GM12878 (cell line): ENCODE measurements around the gene NGF. TPM values are rescaled to one million over a fixed set of nuclear protein-coding genes. Genes with fewer than 3 reads are reported as not detected.

ENCODE experiments used
- ATAC-seq: fragments of 200-7000 bp; cut with Tn5 transposase; 3 replicates; pipeline ENCODE4 v1.9.1; 2020; ENCODE audit warnings: mild to moderate bottlenecking, moderate library complexity
- BruUV-seq: library from RNA; stranded (reverse); fragments of 400-500 nt; replicated peaks from 2 replicates; lab custom pipeline; 2021; lab: Mats Ljungman, UMichigan
- CTCF ChIA-PET: fragments of 300-600 bp; sonication (Branson Sonifier 250); formaldehyde crosslinking; extraction: SDS; loops from one replicate; lab custom pipeline; 2021; ENCODE audit warnings: inconsistent platforms; lab: Yijun Ruan, JAX
- POLR2A ChIA-PET: fragments of 350-600 bp; formaldehyde crosslinking; extraction: SDS; loops from one replicate; lab custom pipeline; 2021; ENCODE audit warnings: inconsistent platforms; lab: Charles Lee
- RAD21 ChIA-PET: fragments of 300-600 bp; sonication (Branson Sonifier 250); formaldehyde crosslinking; loops from one replicate; lab custom pipeline; 2023; ENCODE audit warnings: antibody characterized with exemption; ENCODE audit not compliant: unreplicated experiment; lab: Charles Lee
- SMC1A ChIA-PET: fragments of 300-600 bp; sonication (Branson Sonifier 250); formaldehyde crosslinking; loops from one replicate; lab custom pipeline; 2023; ENCODE audit not compliant: unreplicated experiment, uncharacterized antibody; lab: Charles Lee
- DNase-seq: peaks from one replicate; pipeline ENCODE4 v3.0.0-alpha.2; 2011; ENCODE audit warnings: low read depth, low spot score
- FAIRE-seq: peaks from 3 replicates; lab custom pipeline; 2011; peaks lifted over from hg19 to GRCh38; lab: Jason Lieb, UNC
- H2AFZ ChIP-seq: 2 replicates; pipeline ENCODE4 v1.6.0; 2011; ENCODE audit warnings: low read depth, low read length, control low read depth; ENCODE audit not compliant: control insufficient read depth
- H3K27ac ChIP-seq: 2 replicates; pipeline ENCODE4 v1.5.1; 2011; ENCODE audit warnings: control low read depth; ENCODE audit not compliant: control insufficient read depth, insufficient read depth
- H3K27me3 ChIP-seq, 2 experiments: replicated peaks in 1 of 2; 2 replicates each; pipeline versions ENCODE4 v1.6.0 to v1.6.1; 2011; ENCODE audit warnings: low read length in 1 of 2; ENCODE audit not compliant: control insufficient read depth in 2 of 2, insufficient read depth in 2 of 2
- H3K36me3 ChIP-seq, 2 experiments: 2 replicates each; pipeline ENCODE4 v1.5.1; 2011; ENCODE audit warnings: low read length in 1 of 2; ENCODE audit not compliant: control insufficient read depth in 2 of 2, insufficient read depth in 2 of 2
- H3K4me1 ChIP-seq: 2 replicates; pipeline ENCODE4 v1.6.1; 2011; ENCODE audit warnings: mild to moderate bottlenecking, low read length, moderate library complexity, mixed read lengths; ENCODE audit not compliant: control insufficient read depth, insufficient read depth
- H3K4me2 ChIP-seq: 2 replicates; pipeline ENCODE4 v1.6.0; 2011; ENCODE audit warnings: control low read depth; ENCODE audit not compliant: control insufficient read depth, insufficient read depth
- H3K4me3 ChIP-seq: fragments of 200-600 bp; sonication (generic); 2 replicates; pipeline ENCODE4 v1.5.1; 2016
- H3K79me2 ChIP-seq: 2 replicates; pipeline ENCODE4 v1.6.0; 2011; ENCODE audit warnings: low read length; ENCODE audit not compliant: control insufficient read depth, insufficient read depth
- H3K9ac ChIP-seq: 2 replicates; pipeline ENCODE4 v1.8.0; 2011; ENCODE audit warnings: low read length, control low read depth, mixed read lengths; ENCODE audit not compliant: control insufficient read depth, insufficient read depth
- H3K9me3 ChIP-seq: replicated peaks from 3 replicates; pipeline ENCODE4 v1.5.1; 2011; ENCODE audit warnings: mild to moderate bottlenecking, low read length; ENCODE audit not compliant: control insufficient read depth, insufficient read depth
- H4K20me1 ChIP-seq: 2 replicates; pipeline ENCODE4 v1.6.0; 2011; ENCODE audit not compliant: control insufficient read depth, insufficient read depth
- FOXM1 ChIP-seq: IDR thresholded peaks from 2 replicates; pipeline ENCODE4 v1.6.1; 2012; ENCODE audit warnings: low read depth, mild to moderate bottlenecking, inconsistent platforms, low read length, moderate library complexity
- IRF3 ChIP-seq: fragments of 450-650 bp; IDR thresholded peaks from 2 replicates; pipeline ENCODE4 v1.6.1; 2014; ENCODE audit warnings: mild to moderate bottlenecking
- JUNB ChIP-seq: IDR thresholded peaks from 2 replicates; pipeline ENCODE4 v1.6.1; 2016; ENCODE audit warnings: antibody characterized with exemption, mild to moderate bottlenecking
- KDM1A ChIP-seq: fragments of 200-600 bp; sonication (generic); IDR thresholded peaks from 2 replicates; pipeline ENCODE4 v1.6.1; 2016; ENCODE audit warnings: borderline replicate concordance
- NFYB ChIP-seq: IDR thresholded peaks from 2 replicates; pipeline ENCODE4 v1.6.1; 2011; ENCODE audit warnings: low read depth, mild to moderate bottlenecking, low read length, improper control_type of control experiment, moderate library complexity; ENCODE audit not compliant: insufficient read depth
- PML ChIP-seq: IDR thresholded peaks from 2 replicates; pipeline ENCODE4 v1.6.1; 2012; ENCODE audit warnings: low read length, inconsistent platforms
- RCOR1 ChIP-seq: conservative IDR thresholded peaks from 2 replicates; pipeline ENCODE4 v1.6.1; 2012; ENCODE audit warnings: low read depth, low read length, improper control_type of control experiment
- SUPT20H ChIP-seq: IDR thresholded peaks from 2 replicates; pipeline ENCODE4 v1.6.1; 2011; ENCODE audit warnings: low read depth, mild to moderate bottlenecking, low read length, moderate library complexity, borderline replicate concordance; ENCODE audit not compliant: control insufficient read depth
- TCF3 ChIP-seq: IDR thresholded peaks from 2 replicates; pipeline ENCODE4 v1.6.1; 2012; ENCODE audit warnings: low read depth, mild to moderate bottlenecking, low read length, borderline replicate concordance; ENCODE audit not compliant: insufficient read depth
- WRNIP1 ChIP-seq: IDR thresholded peaks from 2 replicates; pipeline ENCODE4 v1.6.1; 2011; ENCODE audit warnings: low read depth, low read length, improper control_type of control experiment, borderline replicate concordance
- YY1 ChIP-seq: IDR thresholded peaks from 2 replicates; pipeline ENCODE4 v1.6.1; 2011; ENCODE audit warnings: low read depth, mild to moderate bottlenecking, low read length
- ZZZ3 ChIP-seq: IDR thresholded peaks from 2 replicates; pipeline ENCODE4 v1.6.1; 2011; ENCODE audit warnings: low read depth; ENCODE audit not compliant: control insufficient read depth, insufficient read length
- WGBS: methylation state at CpG from one replicate; pipeline ENCODE4 v1.1.6; 2016; ENCODE audit warnings: low lambda C conversion rate; ENCODE audit not compliant: insufficient replicate concordance, insufficient coverage; ENCODE audit errors: missing lambda C conversion rate; 5-methylcytosine and 5-hydroxymethylcytosine counted together
- in situ Hi-C: fragments of 300-500 bp; cut with MboI; formaldehyde crosslinking; loops from 9 replicates; pipeline ENCODE4 v1.14.3; 2018; ENCODE audit warnings: mixed read lengths
- intact Hi-C: fragments of 100-400 bp; cut with micrococcal nuclease; formaldehyde crosslinking; loops from one replicate; pipeline ENCODE4 v1.14.2; 2022; ENCODE audit not compliant: unreplicated experiment
- polyA plus RNA-seq, 11 experiments: library from polyadenylated mRNA; depleted of rRNA in 4 of 11; unstranded in 6 of 11; stranded (reverse) in 5 of 11; fragments of >200 nt; fragmentation: Nextera tagmentation in 4 of 11; fragmentation: Illumina TruSeq in 1 of 11; extraction: Ambion mirVana in 4 of 11; extraction: Trizol in 1 of 11; gene quantifications; 1 replicate in 1 of 11; 2 replicates in 10 of 11; pipeline versions ENCODE4 v1.2.1 to v1.2.3, GENCODE V29; 2011 to 2016; ENCODE audit warnings: inconsistent platforms in 2 of 11, missing spikeins in 2 of 11, low read depth in 1 of 11
- total RNA-seq, 4 experiments: library from RNA; depleted of rRNA in 3 of 4; stranded (reverse); fragments of >200 nt in 3 of 4; fragmentation: Illumina TruSeq in 1 of 4; extraction: Trizol in 1 of 4; gene quantifications; 2 replicates each; pipeline versions ENCODE4 v1.2.1 to v1.2.3, GENCODE V29; 2013 to 2021
- TF ChIP-seq, protein P1 (sequence below): fragments of 450-650 bp; conservative IDR thresholded peaks from 2 replicates; pipeline ENCODE4 v1.6.1; 2017; ENCODE audit warnings: mild to moderate bottlenecking, moderate library complexity
- TF ChIP-seq, protein P2 (sequence below): IDR thresholded peaks from 2 replicates; pipeline ENCODE4 v1.6.1; 2011; ENCODE audit warnings: low read depth, low read length, improper control_type of control experiment, borderline replicate concordance
- TF ChIP-seq, protein P3 (sequence below): IDR thresholded peaks from 2 replicates; pipeline ENCODE4 v1.6.1; 2011; ENCODE audit warnings: borderline replicate concordance, low read depth, mild to moderate bottlenecking, moderate library complexity, low read length; ENCODE audit not compliant: insufficient read depth, poor library complexity, severe bottlenecking

The NGF gene
- total and polyA plus RNA-seq, 10 of the 15 experiments (the other 5 are each of a cell fraction or from before 2014, with no cell fraction given): not detected

- TF ChIP-seq, protein P1, sequence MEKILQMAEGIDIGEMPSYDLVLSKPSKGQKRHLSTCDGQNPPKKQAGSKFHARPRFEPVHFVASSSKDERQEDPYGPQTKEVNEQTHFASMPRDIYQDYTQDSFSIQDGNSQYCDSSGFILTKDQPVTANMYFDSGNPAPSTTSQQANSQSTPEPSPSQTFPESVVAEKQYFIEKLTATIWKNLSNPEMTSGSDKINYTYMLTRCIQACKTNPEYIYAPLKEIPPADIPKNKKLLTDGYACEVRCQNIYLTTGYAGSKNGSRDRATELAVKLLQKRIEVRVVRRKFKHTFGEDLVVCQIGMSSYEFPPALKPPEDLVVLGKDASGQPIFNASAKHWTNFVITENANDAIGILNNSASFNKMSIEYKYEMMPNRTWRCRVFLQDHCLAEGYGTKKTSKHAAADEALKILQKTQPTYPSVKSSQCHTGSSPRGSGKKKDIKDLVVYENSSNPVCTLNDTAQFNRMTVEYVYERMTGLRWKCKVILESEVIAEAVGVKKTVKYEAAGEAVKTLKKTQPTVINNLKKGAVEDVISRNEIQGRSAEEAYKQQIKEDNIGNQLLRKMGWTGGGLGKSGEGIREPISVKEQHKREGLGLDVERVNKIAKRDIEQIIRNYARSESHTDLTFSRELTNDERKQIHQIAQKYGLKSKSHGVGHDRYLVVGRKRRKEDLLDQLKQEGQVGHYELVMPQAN: no peak
- TF ChIP-seq FOXM1 (no peak), WRNIP1 (no peak), PML (no peak)
These were observed 26.5 kb downstream of the NGF start (continued) for GRCh38 chr1:115311474-115311989.

DNA sequence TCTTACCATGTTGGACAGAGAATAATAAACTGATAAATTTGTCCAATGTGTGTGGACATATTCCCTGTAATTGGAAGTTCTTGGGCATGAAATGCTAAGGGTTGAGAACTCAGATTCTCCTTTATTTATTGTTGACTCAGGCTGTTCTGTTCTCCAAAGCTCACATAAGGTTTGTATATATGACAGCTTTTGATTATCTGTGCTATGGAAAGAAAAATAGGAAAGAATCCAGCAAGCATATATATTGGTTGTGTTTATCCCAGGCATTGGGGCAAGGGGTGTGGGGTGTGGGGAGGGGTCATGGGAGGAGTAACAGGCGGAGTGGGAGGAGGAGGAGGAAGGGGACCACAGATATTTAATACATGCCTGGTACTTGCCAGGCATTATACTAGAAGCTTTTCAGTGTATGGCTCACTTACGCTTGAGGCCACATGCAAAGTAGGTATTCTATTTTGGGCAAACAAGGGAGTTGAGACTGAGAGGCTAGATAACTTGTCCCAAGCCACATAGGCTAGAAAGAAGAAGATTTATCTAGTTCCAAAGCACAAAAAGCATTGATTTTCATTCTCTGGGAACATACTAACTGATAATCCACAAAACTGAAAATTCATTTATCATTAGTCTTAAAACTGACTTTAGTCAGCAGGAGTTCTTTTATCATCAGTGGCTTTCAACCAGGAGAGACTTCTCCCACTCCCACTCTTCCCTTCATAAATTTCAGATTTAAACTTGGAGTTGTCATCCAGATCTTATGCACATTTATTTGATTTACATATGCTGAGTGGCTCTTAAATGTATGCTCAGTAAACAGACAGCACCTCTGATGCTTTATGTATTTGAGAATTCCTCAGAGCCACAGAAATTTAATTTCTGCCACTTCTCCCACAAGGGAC lies 27.2 kb downstream of the NGF start:
- POLR2A ChIA-PET: no interaction called here
- H3K27me3 ChIP-seq: no peaks in the 10 kb centered on the region; a peak in 1 of 4 replicates
- no peak for DNase-seq
- no peaks in the 10 kb centered on the region for H3K36me3 ChIP-seq
- no peak overlapping the region for H3K4me3 ChIP-seq
- H3K4me2 ChIP-seq: no peak overlapping the region
- no peak overlapping the region for H2AFZ ChIP-seq
- H3K9ac ChIP-seq: no peak overlapping the region
- no peak overlapping the region for H3K27ac ChIP-seq
- TF ChIP-seq, protein P2, sequence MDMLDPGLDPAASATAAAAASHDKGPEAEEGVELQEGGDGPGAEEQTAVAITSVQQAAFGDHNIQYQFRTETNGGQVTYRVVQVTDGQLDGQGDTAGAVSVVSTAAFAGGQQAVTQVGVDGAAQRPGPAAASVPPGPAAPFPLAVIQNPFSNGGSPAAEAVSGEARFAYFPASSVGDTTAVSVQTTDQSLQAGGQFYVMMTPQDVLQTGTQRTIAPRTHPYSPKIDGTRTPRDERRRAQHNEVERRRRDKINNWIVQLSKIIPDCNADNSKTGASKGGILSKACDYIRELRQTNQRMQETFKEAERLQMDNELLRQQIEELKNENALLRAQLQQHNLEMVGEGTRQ: no peak
- TF ChIP-seq IRF3 (no peak), NFYB (no peak), RCOR1 (no peak), TCF3 (no peak), YY1 (no peak), JUNB (no peak), KDM1A (no peak), ZZZ3 (no peak), SUPT20H (no peak)
- TF ChIP-seq, protein P3, sequence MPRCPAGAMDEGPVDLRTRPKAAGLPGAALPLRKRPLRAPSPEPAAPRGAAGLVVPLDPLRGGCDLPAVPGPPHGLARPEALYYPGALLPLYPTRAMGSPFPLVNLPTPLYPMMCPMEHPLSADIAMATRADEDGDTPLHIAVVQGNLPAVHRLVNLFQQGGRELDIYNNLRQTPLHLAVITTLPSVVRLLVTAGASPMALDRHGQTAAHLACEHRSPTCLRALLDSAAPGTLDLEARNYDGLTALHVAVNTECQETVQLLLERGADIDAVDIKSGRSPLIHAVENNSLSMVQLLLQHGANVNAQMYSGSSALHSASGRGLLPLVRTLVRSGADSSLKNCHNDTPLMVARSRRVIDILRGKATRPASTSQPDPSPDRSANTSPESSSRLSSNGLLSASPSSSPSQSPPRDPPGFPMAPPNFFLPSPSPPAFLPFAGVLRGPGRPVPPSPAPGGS: no peak
- ATAC-seq: no peak
- SMC1A ChIA-PET: no interaction called here
- H3K9me3 ChIP-seq: no peaks in the 10 kb centered on the region
- RAD21 ChIA-PET: no interaction called here
- no peaks in the 10 kb centered on the region for H4K20me1 ChIP-seq
- intact Hi-C loops: no loop called here
- no peak for FAIRE-seq
- in situ Hi-C loops: no loop called here
- 0% methylated on average over 1 of the region's 2 CpGs for WGBS
- CTCF ChIA-PET: no interaction called here
- no peaks in the 10 kb centered on the region for H3K79me2 ChIP-seq
- H3K4me1 ChIP-seq: peaks cover 3% of the 10 kb centered on the region; the same call in 1 of the 2 replicates
- no TSS peak for BruUV-seq
